HEK293T (cell line): ENCODE data around the gene POLR3C.
"Not testable (repeated sequence)": the region's sequence is repeated elsewhere in the genome, so short reads cannot be mapped to it uniquely, and the experiment has no call there.

Experiments used
- FOXK2 ChIP-seq: fragments of 450-650 bp; IDR thresholded peaks from 2 replicates; pipeline ENCODE4 v1.6.1; 2016; ENCODE audit warnings: mild to moderate bottlenecking
- FOXM1 ChIP-seq: fragments of 450-650 bp; IDR thresholded peaks from 2 replicates; pipeline ENCODE4 v1.6.1; 2017; ENCODE audit warnings: mild to moderate bottlenecking, borderline replicate concordance
- ZNF384 ChIP-seq: fragments of 450-650 bp; IDR thresholded peaks from 2 replicates; pipeline ENCODE4 v1.6.1; 2016

- TF ChIP-seq FOXM1, ZNF384, FOXK2: not testable (repeated sequence)
These were observed 6.8 kb downstream of the POLR3C start for GRCh38 chr1:145830810-145831209.
